Activated naive CD4-positive, alpha-beta T cell treated with anti-CD3 and anti-CD28 coated beads, Interleukin-2, amount 10 ng/mL, durations not matched to agents 7 days and 5 days (primary cell): ENCODE measurements around the gene RNASE8.

Source experiments
- CTCF ChIA-PET: fragments of 350-600 bp; sonication (Branson Sonifier 250); formaldehyde crosslinking; loops from one replicate; lab custom pipeline; 2021; ENCODE audit warnings: antibody characterized with exemption; lab: Charles Lee
- DNase-seq: peaks from one replicate; pipeline ENCODE4 v3.0.0-alpha.2; 2020
- H3K27ac Mint-ChIP-seq: one replicate; pipeline ENCODE4 v1.8.0; 2021; ENCODE audit warnings: mild to moderate bottlenecking, moderate library complexity, mixed read lengths
- H3K27me3 Mint-ChIP-seq: one replicate; pipeline ENCODE4 v1.8.0; 2021; ENCODE audit warnings: mild to moderate bottlenecking, mixed read lengths
- H3K36me3 Mint-ChIP-seq: one replicate; pipeline ENCODE4 v1.8.0; 2021; ENCODE audit warnings: mixed read lengths
- H3K4me1 Mint-ChIP-seq: one replicate; pipeline ENCODE4 v1.8.0; 2021; ENCODE audit warnings: mixed read lengths
- H3K4me3 Mint-ChIP-seq: one replicate; pipeline ENCODE4 v1.8.0; 2021; ENCODE audit warnings: mild to moderate bottlenecking, moderate library complexity, mixed read lengths
- H3K9me3 Mint-ChIP-seq: one replicate; pipeline ENCODE4 v1.8.0; 2021; ENCODE audit warnings: mixed read lengths

RNASE8 gene

GRCh38 chr14:21049271-21049673 lies 8.3 kb upstream of the RNASE8 start:
- H3K36me3 Mint-ChIP-seq: no peaks in the 10 kb centered on the region
- CTCF ChIA-PET: interaction anchor here (1.2 kb wide), 1 partner anchor 48 kb away, joined by 3 read pairs; no protein-coding TSS in a partner anchor
- DNase-seq: no peak
- peaks cover 28% of the 10 kb centered on the region for H3K27me3 Mint-ChIP-seq
- H3K27ac Mint-ChIP-seq: no peak overlapping the region
- H3K9me3 Mint-ChIP-seq: no peaks in the 10 kb centered on the region
- no peak overlapping the region for H3K4me3 Mint-ChIP-seq
- no peaks in the 10 kb centered on the region for H3K4me1 Mint-ChIP-seq

DNA sequence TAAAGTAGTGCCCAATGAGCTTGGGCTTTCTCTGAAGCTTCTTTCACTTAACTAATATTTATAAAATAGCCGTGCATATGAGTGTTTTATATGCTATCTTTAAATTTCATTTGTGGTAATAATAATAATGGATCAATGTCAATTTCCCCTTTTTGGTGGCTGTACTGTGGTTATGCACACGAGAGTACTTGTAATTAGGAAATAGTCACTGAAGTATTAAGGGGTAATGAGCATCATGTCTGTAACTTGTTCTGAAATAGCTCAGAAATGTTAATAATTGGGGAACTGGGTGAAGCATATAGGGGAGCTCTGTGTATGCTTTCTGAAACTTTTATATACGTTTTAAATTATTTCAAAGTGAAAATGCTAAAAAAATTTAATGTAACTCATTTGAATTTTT lies 7.0 kb upstream of the RNASE8 start:
- H3K9me3 Mint-ChIP-seq: no peaks in the 10 kb centered on the region
- H3K36me3 Mint-ChIP-seq: no peaks in the 10 kb centered on the region
- no peak overlapping the region for H3K27ac Mint-ChIP-seq
- CTCF ChIA-PET: interaction anchor here (2.0 kb wide), 1 partner anchor 36 kb away, joined by 5 read pairs; no protein-coding TSS in a partner anchor
- H3K4me3 Mint-ChIP-seq: no peak overlapping the region
- H3K4me1 Mint-ChIP-seq: no peaks in the 10 kb centered on the region
- H3K27me3 Mint-ChIP-seq: peaks cover 17% of the 10 kb centered on the region
- no peak for DNase-seq

DNA sequence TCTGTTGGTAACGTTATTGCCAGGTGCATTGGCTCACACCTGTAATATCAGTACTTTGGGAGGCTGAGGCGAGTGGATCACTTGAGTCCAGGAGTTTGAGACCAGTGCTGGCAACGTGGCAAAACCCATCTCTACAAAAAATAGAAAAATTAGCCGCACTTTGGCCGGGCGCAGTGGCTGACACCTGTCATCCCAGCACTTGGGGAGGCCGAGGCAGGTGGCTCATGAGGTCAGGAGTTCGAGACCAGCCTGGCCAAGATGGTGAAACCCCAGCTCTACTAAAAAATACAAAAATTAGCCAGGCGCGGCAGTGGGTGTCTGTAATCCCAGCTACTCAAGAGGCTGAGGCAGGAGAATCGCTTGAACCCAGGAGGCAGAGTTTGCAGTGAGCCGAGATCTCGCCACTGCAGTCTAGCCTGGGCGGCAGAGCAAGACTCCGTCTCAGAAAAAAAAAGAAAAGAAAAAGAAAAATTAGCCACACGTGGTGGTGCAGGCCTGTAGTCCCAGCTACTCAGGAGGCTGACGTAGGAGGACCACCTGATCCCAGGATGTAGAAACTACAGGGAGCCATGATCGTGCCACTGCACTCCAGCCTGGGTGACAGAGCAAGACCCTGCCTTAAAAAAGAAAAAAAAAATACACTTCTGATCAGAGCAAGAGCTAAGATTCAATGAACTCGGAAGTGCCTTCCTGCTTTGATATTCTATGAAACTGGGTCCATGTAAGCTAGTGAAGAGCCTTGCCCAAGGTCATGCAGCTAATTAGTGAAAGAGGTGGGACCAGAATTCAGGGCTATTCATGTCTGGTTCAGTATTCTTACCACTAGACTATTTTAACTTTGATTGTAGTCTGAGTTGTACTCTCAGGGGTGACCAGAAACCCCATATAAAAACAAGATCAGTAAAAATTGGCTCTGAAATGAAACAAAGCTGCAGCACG lies 4.2 kb upstream of the RNASE8 start:
- no peaks in the 10 kb centered on the region for H3K9me3 Mint-ChIP-seq

GRCh38 chr14:21054123-21054767 lies 3.4 kb upstream of the RNASE8 start:
- no peak for DNase-seq
- Mint-ChIP-seq H3K4me1 (no peaks in the 10 kb centered on the region), H3K27ac (no peak overlapping the region), H3K9me3 (no peaks in the 10 kb centered on the region), H3K27me3 (peaks cover 24% of the 10 kb centered on the region), H3K4me3 (no peak overlapping the region), H3K36me3 (no peaks in the 10 kb centered on the region)
- CTCF ChIA-PET: interaction anchor here (0.7 to 1.2 kb wide), 3 partner anchors 13 to 52 kb away, joined by 3 to 4 read pairs (median 3); no protein-coding TSS in a partner anchor

More for the DNA sequence above, 4.2 kb upstream of the RNASE8 start:
- Mint-ChIP-seq H3K36me3 (no peaks in the 10 kb centered on the region), H3K4me3 (no peak overlapping the region), H3K27ac (no peak overlapping the region), H3K27me3 (peaks cover 19% of the 10 kb centered on the region), H3K4me1 (no peaks in the 10 kb centered on the region)
- CTCF ChIA-PET: interaction anchor here (0.7 to 1.2 kb wide), 3 partner anchors 12 to 51 kb away, joined by 3 to 4 read pairs (median 3); no protein-coding TSS in a partner anchor
- DNase-seq: no peak

DNA sequence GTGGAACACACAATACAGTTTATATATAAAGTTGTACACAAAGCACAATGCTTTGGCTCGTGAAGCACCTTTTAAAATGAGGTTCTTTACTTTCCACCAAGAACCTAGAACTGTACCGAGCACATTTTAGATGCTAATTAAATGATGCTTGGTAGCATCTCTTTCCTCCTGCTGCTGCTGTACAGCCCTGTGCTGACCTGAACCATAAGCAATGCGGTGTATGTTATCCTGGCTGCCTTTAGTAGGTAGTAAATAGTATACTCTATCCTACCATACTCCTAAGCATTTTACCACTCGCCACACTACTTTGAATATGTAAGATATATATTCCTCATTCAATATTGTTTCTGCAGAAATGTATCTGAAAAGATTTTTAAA lies 2.9 kb upstream of the RNASE8 start:
- H3K27ac Mint-ChIP-seq: no peak overlapping the region

DNA sequence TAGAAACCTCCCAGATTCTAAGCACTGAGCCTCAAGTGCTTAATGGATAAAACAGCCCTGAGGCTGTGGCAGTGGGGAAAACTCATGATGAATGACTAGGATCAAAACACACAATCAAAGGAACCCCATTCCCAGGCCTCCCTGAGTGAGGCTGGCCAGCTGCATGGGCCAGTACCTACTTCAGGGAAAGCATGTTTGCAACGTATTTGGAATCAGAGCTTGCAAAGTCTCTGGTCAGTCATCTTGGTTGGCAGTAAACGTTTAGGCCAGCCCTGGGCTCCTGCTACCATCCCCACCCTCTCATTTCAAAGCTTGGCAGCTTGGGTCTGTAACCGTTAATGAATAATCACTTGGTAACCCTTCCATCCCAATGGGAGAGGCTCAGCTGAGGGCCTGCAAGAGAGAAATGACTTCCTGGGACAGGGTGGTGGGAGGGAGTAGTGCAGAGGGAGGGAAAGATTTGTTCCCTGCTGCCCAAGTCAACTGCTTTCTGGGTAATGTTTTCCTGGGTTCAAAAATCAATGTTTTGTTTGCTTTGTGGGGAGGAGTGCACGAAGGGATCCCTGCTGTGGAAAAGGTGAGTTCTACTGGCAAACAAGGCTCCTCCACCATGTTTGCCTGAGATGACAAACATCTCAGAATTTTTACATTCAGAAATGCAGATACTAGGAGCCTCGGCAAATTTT lies 2.0 kb upstream of the RNASE8 start:
- Mint-ChIP-seq H3K9me3 (no peaks in the 10 kb centered on the region), H3K27me3 (peaks cover 19% of the 10 kb centered on the region), H3K27ac (no peak overlapping the region), H3K4me1 (no peaks in the 10 kb centered on the region), H3K4me3 (no peak overlapping the region), H3K36me3 (no peaks in the 10 kb centered on the region)
- CTCF ChIA-PET: no interaction called here
- no peak for DNase-seq

More for the DNA sequence above, 2.9 kb upstream of the RNASE8 start:
- Mint-ChIP-seq H3K4me1 (no peaks in the 10 kb centered on the region), H3K36me3 (no peaks in the 10 kb centered on the region), H3K27me3 (peaks cover 21% of the 10 kb centered on the region), H3K9me3 (no peaks in the 10 kb centered on the region), H3K4me3 (no peak overlapping the region)
- CTCF ChIA-PET: no interaction called here
- DNase-seq: no peak

- no peak for DNase-seq
- no peaks in the 10 kb centered on the region for H3K36me3 Mint-ChIP-seq
- H3K27ac Mint-ChIP-seq: no peak overlapping the region
- no peaks in the 10 kb centered on the region for H3K4me1 Mint-ChIP-seq
- no peak overlapping the region for H3K4me3 Mint-ChIP-seq
- CTCF ChIA-PET: interaction anchor here (0.8 to 1.5 kb wide), 2 partner anchors 36 to 42 kb away, joined by 3 to 7 read pairs; no protein-coding TSS in a partner anchor
- H3K27me3 Mint-ChIP-seq: peaks cover 25% of the 10 kb centered on the region
- no peaks in the 10 kb centered on the region for H3K9me3 Mint-ChIP-seq
Observed at GRCh38 chr14:21056520-21057163, 980 bp upstream of the RNASE8 start.

DNA sequence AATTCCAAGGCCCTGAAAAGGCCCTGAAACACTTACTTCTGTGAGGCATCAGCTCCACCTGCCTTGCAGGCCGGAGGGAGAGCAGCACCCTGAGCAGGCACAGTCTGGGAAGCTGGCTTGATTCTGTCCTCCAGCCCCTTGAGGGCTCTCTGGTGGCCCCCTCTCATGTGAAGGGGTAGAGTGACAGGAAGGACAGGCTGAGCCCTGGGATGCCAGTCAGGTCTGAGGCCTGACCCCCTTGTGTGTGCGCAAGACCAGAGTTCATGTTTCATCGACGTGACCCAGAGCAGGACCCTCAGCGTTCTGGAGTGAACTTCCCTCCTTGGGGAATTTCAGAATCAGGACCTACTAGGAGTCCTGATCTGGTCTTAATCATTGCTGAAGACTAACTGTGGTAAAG lies 1.3 kb downstream of the RNASE8 start:
- Mint-ChIP-seq H3K36me3 (no peaks in the 10 kb centered on the region), H3K27ac (no peak overlapping the region), H3K27me3 (peaks cover 40% of the 10 kb centered on the region), H3K9me3 (no peaks in the 10 kb centered on the region), H3K4me1 (no peaks in the 10 kb centered on the region), H3K4me3 (no peak overlapping the region)
- CTCF ChIA-PET: interaction anchor here (0.6 to 0.7 kb wide), 2 partner anchors 31 to 34 kb away, joined by 3 read pairs; no protein-coding TSS in a partner anchor
- no peak for DNase-seq

- Mint-ChIP-seq H3K27ac (no peak overlapping the region), H3K27me3 (peaks cover 44% of the 10 kb centered on the region)
- CTCF ChIA-PET: no interaction called here
Observed at GRCh38 chr14:21059842-21060613, 2.4 kb downstream of the RNASE8 start.

GRCh38 chr14:21060614-21061346 lies 3.2 kb downstream of the RNASE8 start:
- H3K4me1 Mint-ChIP-seq: no peaks in the 10 kb centered on the region
- no peak overlapping the region for H3K4me3 Mint-ChIP-seq
- no peak for DNase-seq
- no peaks in the 10 kb centered on the region for H3K9me3 Mint-ChIP-seq
- no peak overlapping the region for H3K27ac Mint-ChIP-seq
- H3K27me3 Mint-ChIP-seq: peaks cover 50% of the 10 kb centered on the region
- CTCF ChIA-PET: interaction anchor here (1.4 to 3.0 kb wide), 3 partner anchors 32 to 46 kb away, joined by 3 to 12 read pairs (median 5); no protein-coding TSS in a partner anchor
- no peaks in the 10 kb centered on the region for H3K36me3 Mint-ChIP-seq

More at GRCh38 chr14:21059842-21060613, 2.4 kb downstream of the RNASE8 start:
- H3K36me3 Mint-ChIP-seq: no peaks in the 10 kb centered on the region
- DNase-seq: no peak
- H3K4me1 Mint-ChIP-seq: no peaks in the 10 kb centered on the region
- H3K4me3 Mint-ChIP-seq: no peak overlapping the region
- H3K9me3 Mint-ChIP-seq: no peaks in the 10 kb centered on the region

DNA sequence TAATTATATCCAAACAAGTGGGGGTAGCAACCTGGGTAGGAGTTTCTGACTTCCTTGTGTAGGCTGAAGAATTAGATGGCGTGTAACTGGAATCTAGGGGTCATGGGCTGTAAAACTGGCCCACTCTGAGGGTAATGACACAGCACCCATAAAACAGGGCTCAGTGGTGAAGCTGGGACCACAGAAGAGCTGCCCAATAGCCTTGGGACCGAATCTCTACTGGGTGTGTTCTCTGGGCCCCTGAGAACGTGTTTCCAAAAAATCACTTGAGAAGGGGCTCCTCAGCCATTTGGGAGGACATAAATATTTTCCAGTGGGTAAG lies 3.7 kb downstream of the RNASE8 start:
- H3K9me3 Mint-ChIP-seq: no peaks in the 10 kb centered on the region
- no peak overlapping the region for H3K27ac Mint-ChIP-seq
- H3K4me3 Mint-ChIP-seq: no peak overlapping the region
- CTCF ChIA-PET: interaction anchor here (1.4 to 3.0 kb wide), 3 partner anchors 31 to 46 kb away, joined by 3 to 12 read pairs (median 5); no protein-coding TSS in a partner anchor
- H3K4me1 Mint-ChIP-seq: no peaks in the 10 kb centered on the region
- H3K36me3 Mint-ChIP-seq: no peaks in the 10 kb centered on the region
- DNase-seq: no peak
- H3K27me3 Mint-ChIP-seq: peaks cover 53% of the 10 kb centered on the region

- Mint-ChIP-seq H3K4me1 (peaks cover 2% of the 10 kb centered on the region), H3K27me3 (peaks cover 66% of the 10 kb centered on the region), H3K4me3 (no peak overlapping the region), H3K27ac (no peak overlapping the region), H3K36me3 (no peaks in the 10 kb centered on the region), H3K9me3 (no peaks in the 10 kb centered on the region)
- CTCF ChIA-PET: interaction anchor here (1.0 to 3.0 kb wide), 3 partner anchors 29 to 49 kb away, joined by 3 to 12 read pairs (median 5); no protein-coding TSS in a partner anchor
- DNase-seq: no peak
Observed at GRCh38 chr14:21063479-21063878, 5.9 kb downstream of the RNASE8 start.
